HEK293 (cell line): Measurements from ENCODE around the gene FCN3.

Source experiments
- CTCF ChIA-PET: fragments of 350-600 bp; formaldehyde crosslinking; extraction: SDS; loops from one replicate; lab custom pipeline; 2021; ENCODE audit warnings: antibody characterized with exemption; lab: Yijun Ruan, JAX
- POLR2A ChIA-PET: fragments of 300-600 bp; formaldehyde crosslinking; extraction: SDS; loops from one replicate; lab custom pipeline; 2020; ENCODE audit warnings: antibody characterized with exemption, inconsistent platforms; lab: Yijun Ruan, JAX
- H3K27ac ChIP-seq: fragments of 200-500 bp; sonication (Bioruptor generic); 2 replicates; pipeline ENCODE4 v1.5.1; 2014; ENCODE audit warnings: low read depth, low read length, control low read depth, inconsistent platforms; ENCODE audit errors: extremely low read depth
- H3K36me3 ChIP-seq, 2 experiments: fragments of 200-500 bp in 1 of 2; sonication (Bioruptor generic) in 1 of 2; 1 replicate in 1 of 2; 2 replicates in 1 of 2; pipeline ENCODE4 v1.5.1; 2014 to 2017; ENCODE audit warnings: inconsistent platforms in 2 of 2, low read length in 2 of 2; ENCODE audit not compliant: control insufficient read depth in 2 of 2, insufficient read depth in 1 of 2
- H3K4me1 ChIP-seq: fragments of 200-500 bp; sonication (Bioruptor generic); 2 replicates; pipeline ENCODE4 v1.5.1; 2014; ENCODE audit warnings: mild to moderate bottlenecking, low read length, inconsistent platforms; ENCODE audit not compliant: control insufficient read depth, insufficient read depth
- H3K4me3 ChIP-seq: 2 replicates; pipeline ENCODE4 v1.5.1; 2011; ENCODE audit warnings: low read depth, mild to moderate bottlenecking, control low read depth, low read length, moderate library complexity
- H3K9me3 ChIP-seq: fragments of 200-500 bp; sonication (Bioruptor generic); 2 replicates; pipeline ENCODE4 v1.5.1; 2014; ENCODE audit warnings: low read depth, low read length, inconsistent platforms; ENCODE audit not compliant: control insufficient read depth, insufficient read depth
- ATF2 ChIP-seq: fragments of 450-650 bp; formaldehyde crosslinking; IDR thresholded peaks from 2 replicates; pipeline ENCODE4 v1.5.1; 2016; ENCODE audit warnings: missing biosample characterization, missing genetic modification characterization, low read depth
- MZF1 ChIP-seq: fragments of 450-650 bp; formaldehyde crosslinking; IDR thresholded peaks from 2 replicates; pipeline ENCODE4 v1.5.1; 2017; ENCODE audit warnings: missing biosample characterization, missing genetic modification characterization, borderline replicate concordance
- ZBTB1 ChIP-seq: fragments of 450-650 bp; formaldehyde crosslinking; IDR thresholded peaks from 2 replicates; pipeline ENCODE4 v1.5.1; 2016; ENCODE audit warnings: missing biosample characterization, missing genetic modification characterization
- ZBTB20 ChIP-seq: fragments of 450-650 bp; formaldehyde crosslinking; IDR thresholded peaks from 2 replicates; pipeline ENCODE4 v1.5.1; 2016; ENCODE audit warnings: missing biosample characterization, missing genetic modification characterization
- ZFP3 ChIP-seq: fragments of 450-650 bp; formaldehyde crosslinking; IDR thresholded peaks from 2 replicates; pipeline ENCODE4 v1.5.1; 2016; ENCODE audit warnings: low read depth, missing biosample characterization, missing genetic modification characterization
- ZNF10 ChIP-seq: fragments of 450-650 bp; formaldehyde crosslinking; IDR thresholded peaks from 2 replicates; pipeline ENCODE4 v1.5.1; 2017; ENCODE audit warnings: missing biosample characterization, missing genetic modification characterization
- ZNF138 ChIP-seq: fragments of 450-650 bp; formaldehyde crosslinking; IDR thresholded peaks from 2 replicates; pipeline ENCODE4 v1.5.1; 2016; ENCODE audit warnings: missing biosample characterization, missing genetic modification characterization, borderline replicate concordance
- ZNF362 ChIP-seq: fragments of 450-650 bp; formaldehyde crosslinking; IDR thresholded peaks from 2 replicates; pipeline ENCODE4 v1.5.1; 2016; ENCODE audit warnings: missing biosample characterization, missing genetic modification characterization
- ZNF37A ChIP-seq: fragments of 450-650 bp; IDR thresholded peaks from 2 replicates; pipeline ENCODE4 v1.5.1; 2018; ENCODE audit warnings: missing biosample characterization, missing genetic modification characterization
- ZNF488 ChIP-seq: fragments of 450-650 bp; formaldehyde crosslinking; IDR thresholded peaks from 2 replicates; pipeline ENCODE4 v1.5.1; 2016; ENCODE audit warnings: missing biosample characterization, missing genetic modification characterization
- ZNF529 ChIP-seq: fragments of 450-650 bp; formaldehyde crosslinking; IDR thresholded peaks from 2 replicates; pipeline ENCODE4 v1.5.1; 2017; ENCODE audit warnings: missing genetic modification characterization, missing biosample characterization; ENCODE audit not compliant: insufficient replicate concordance
- ZNF707 ChIP-seq: fragments of 450-650 bp; formaldehyde crosslinking; IDR thresholded peaks from 2 replicates; pipeline ENCODE4 v1.5.1; 2016; ENCODE audit warnings: missing biosample characterization, missing genetic modification characterization
- ZNF747 ChIP-seq: fragments of 450-650 bp; formaldehyde crosslinking; IDR thresholded peaks from 2 replicates; pipeline ENCODE4 v1.5.1; 2016; ENCODE audit warnings: missing biosample characterization, missing genetic modification characterization
- ZSCAN18 ChIP-seq: fragments of 450-650 bp; formaldehyde crosslinking; IDR thresholded peaks from 2 replicates; pipeline ENCODE4 v1.5.1; 2016; ENCODE audit warnings: missing biosample characterization, missing genetic modification characterization
- ZSCAN30 ChIP-seq: fragments of 450-650 bp; IDR thresholded peaks from 2 replicates; pipeline ENCODE4 v1.5.1; 2018; ENCODE audit warnings: missing biosample characterization, mild to moderate bottlenecking, missing genetic modification characterization, moderate library complexity
- TF ChIP-seq, protein P1 (sequence below): fragments of 450-650 bp; formaldehyde crosslinking; IDR thresholded peaks from 2 replicates; pipeline ENCODE4 v1.5.0; 2017; ENCODE audit warnings: missing biosample characterization, missing genetic modification characterization, borderline replicate concordance
- TF ChIP-seq, protein P2 (sequence below): fragments of 450-650 bp; formaldehyde crosslinking; IDR thresholded peaks from 2 replicates; pipeline ENCODE4 v1.5.1; 2016; ENCODE audit warnings: missing biosample characterization, missing genetic modification characterization
- TF ChIP-seq, protein P3 (sequence below): fragments of 450-650 bp; formaldehyde crosslinking; IDR thresholded peaks from 2 replicates; pipeline ENCODE4 v1.5.1; 2017; ENCODE audit warnings: missing biosample characterization, missing genetic modification characterization

Gene FCN3

GRCh38 chr1:27403065-27403726 is 28.6 kb upstream of the FCN3 start:
- Histone ChIP-seq H3K4me3 (no peak overlapping the region), H3K9me3 (no peaks in the 10 kb centered on the region), H3K27ac (no peak overlapping the region), H3K4me1 (no peaks in the 10 kb centered on the region), H3K36me3 (peaks cover 0 to 28% of the 10 kb centered on the region in 2 experiments; a peak in 1 of 3 replicates)
- CTCF ChIA-PET = interaction anchor here (0.8 to 2.7 kb wide), 3 partner anchors 154 to 205 kb away, joined by 3 to 13 read pairs (median 4); no protein-coding TSS in a partner anchor
- TF ChIP-seq ZSCAN18 (tag by site-specific recombination) (no peak), ZNF707 (tag by site-specific recombination) (no peak), ZSCAN30 (tag by site-specific recombination) (no peak), MZF1 (no peak), ZNF37A (tag by site-specific recombination) (no peak), ZNF529 (no peak), ATF2 (tag by site-specific recombination) (no peak), ZNF488 (tag by site-specific recombination) (no peak), ZNF10 (tag by site-specific recombination) (no peak), ZBTB1 (tag by site-specific recombination) (no peak), ZBTB20 (tag by site-specific recombination) (no peak), ZNF362 (tag by site-specific recombination) (no peak), ZFP3 (no peak), ZNF138 (no peak), ZNF747 (tag by site-specific recombination) (no peak)
- TF ChIP-seq, protein P1, sequence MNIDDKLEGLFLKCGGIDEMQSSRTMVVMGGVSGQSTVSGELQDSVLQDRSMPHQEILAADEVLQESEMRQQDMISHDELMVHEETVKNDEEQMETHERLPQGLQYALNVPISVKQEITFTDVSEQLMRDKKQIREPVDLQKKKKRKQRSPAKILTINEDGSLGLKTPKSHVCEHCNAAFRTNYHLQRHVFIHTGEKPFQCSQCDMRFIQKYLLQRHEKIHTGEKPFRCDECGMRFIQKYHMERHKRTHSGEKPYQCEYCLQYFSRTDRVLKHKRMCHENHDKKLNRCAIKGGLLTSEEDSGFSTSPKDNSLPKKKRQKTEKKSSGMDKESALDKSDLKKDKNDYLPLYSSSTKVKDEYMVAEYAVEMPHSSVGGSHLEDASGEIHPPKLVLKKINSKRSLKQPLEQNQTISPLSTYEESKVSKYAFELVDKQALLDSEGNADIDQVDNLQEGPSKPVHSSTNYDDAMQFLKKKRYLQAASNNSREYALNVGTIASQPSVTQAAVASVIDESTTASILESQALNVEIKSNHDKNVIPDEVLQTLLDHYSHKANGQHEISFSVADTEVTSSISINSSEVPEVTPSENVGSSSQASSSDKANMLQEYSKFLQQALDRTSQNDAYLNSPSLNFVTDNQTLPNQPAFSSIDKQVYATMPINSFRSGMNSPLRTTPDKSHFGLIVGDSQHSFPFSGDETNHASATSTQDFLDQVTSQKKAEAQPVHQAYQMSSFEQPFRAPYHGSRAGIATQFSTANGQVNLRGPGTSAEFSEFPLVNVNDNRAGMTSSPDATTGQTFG (tag by site-specific recombination) = no peak
- TF ChIP-seq, protein P2, sequence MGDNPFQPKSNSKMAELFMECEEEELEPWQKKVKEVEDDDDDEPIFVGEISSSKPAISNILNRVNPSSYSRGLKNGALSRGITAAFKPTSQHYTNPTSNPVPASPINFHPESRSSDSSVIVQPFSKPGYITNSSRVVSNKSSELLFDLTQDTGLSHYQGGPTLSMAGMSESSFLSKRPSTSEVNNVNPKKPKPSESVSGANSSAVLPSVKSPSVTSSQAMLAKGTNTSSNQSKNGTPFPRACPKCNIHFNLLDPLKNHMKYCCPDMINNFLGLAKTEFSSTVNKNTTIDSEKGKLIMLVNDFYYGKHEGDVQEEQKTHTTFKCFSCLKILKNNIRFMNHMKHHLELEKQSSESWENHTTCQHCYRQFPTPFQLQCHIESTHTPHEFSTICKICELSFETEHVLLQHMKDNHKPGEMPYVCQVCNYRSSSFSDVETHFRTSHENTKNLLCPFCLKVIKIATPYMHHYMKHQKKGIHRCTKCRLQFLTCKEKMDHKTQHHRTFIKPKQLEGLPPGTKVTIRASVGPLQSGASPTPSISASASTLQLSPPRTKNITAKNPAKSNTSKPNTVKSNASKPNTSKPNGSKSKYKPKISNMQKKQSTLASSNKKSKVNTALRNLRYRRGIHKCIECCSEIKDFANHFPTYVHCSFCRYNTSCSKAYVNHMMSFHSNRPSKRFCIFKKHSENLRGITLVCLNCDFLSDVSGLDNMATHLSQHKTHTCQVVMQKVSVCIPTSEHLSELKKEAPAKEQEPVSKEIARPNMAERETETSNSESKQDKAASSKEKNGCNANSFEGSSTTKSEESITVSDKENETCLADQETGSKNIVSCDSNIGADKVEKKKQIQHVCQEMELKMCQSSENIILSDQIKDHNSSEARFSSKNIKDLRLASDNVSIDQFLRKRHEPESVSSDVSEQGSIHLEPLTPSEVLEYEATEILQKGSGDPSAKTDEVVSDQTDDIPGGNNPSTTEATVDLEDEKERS (tag by site-specific recombination) = no peak
- TF ChIP-seq, protein P3, sequence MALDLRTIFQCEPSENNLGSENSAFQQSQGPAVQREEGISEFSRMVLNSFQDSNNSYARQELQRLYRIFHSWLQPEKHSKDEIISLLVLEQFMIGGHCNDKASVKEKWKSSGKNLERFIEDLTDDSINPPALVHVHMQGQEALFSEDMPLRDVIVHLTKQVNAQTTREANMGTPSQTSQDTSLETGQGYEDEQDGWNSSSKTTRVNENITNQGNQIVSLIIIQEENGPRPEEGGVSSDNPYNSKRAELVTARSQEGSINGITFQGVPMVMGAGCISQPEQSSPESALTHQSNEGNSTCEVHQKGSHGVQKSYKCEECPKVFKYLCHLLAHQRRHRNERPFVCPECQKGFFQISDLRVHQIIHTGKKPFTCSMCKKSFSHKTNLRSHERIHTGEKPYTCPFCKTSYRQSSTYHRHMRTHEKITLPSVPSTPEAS = no peak
- TF ChIP-seq, all 188 proteins: peak for 0
- POLR2A ChIA-PET = no interaction called here
